HFF-Myc (cell line): ENCODE results near the gene INAVA.

Experiments
- DNase-seq: peaks from one replicate; pipeline ENCODE4 v3.0.0-alpha.2; 2011; ENCODE audit warnings: low read depth; ENCODE audit errors: extremely low read depth
- H3K4me3 ChIP-seq: replicated peaks from 2 replicates; pipeline ENCODE4 v1.5.1; 2011; ENCODE audit warnings: low read depth, mild to moderate bottlenecking, control low read depth, low read length
- CTCF ChIP-seq: IDR thresholded peaks from 2 replicates; pipeline ENCODE4 v1.5.1; 2012; ENCODE audit warnings: mild to moderate bottlenecking, low read depth, low read length, control low read depth; ENCODE audit errors: missing control alignments

INAVA gene

GRCh38 chr1:200945111-200945510 lies 50.4 kb downstream of the INAVA start:
- DNase-seq, result no peak
- no peak overlapping the region for H3K4me3 ChIP-seq
- TF ChIP-seq CTCF, result no peak

GRCh38 chr1:200947059-200947566 lies 52.4 kb downstream of the INAVA start:
- TF ChIP-seq CTCF, result no peak
- DNase-seq, result no peak
- no peak overlapping the region for H3K4me3 ChIP-seq

- no peak for TF ChIP-seq CTCF
- no peak for DNase-seq
- H3K4me3 ChIP-seq, result no peak overlapping the region
Measured at GRCh38 chr1:200949626-200950025, 54.9 kb downstream of the INAVA start.

DNA sequence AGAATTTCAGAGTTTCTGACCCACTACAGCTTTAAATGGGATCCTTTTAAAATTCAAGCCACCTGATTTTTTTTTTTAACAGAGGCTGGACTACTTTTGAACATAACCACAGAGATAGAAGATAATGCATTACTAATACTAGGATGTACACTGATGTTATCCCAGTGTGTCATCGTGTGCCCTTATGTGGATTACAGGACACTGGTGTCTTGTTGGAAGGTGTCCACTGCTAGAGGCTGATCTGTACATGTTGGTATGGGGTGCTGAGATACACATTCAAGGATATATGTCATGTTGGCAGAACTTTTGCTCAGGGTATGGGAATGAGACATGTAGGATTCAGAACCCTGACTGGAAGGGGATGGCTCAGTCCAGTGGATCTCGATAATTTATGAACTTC lies 56.3 kb downstream of the INAVA start:
- H3K4me3 ChIP-seq, result no peak overlapping the region
- TF ChIP-seq CTCF, result no peak
- DNase-seq, result no peak

DNA sequence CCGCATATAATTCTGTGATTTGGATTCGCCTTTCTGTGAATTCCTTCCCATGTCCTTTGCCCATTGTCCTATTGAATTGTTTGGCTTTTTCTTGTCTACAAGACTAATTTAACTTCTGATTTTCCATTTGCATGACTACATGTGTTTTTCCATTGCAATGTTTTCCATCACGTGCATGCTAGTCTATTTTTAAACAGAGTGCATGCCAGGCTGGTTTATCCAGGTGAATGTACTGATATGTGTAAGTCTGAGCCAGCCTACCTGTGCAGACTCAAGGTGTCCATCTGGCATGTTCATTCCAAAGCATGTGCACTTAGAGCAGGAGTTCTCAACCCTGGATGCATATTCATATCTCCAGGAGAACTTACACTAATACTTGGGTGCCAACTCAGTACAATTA lies 59.7 kb downstream of the INAVA start:
- no peak for TF ChIP-seq CTCF
- DNase-seq, result no peak
- H3K4me3 ChIP-seq, result no peak overlapping the region

GRCh38 chr1:200958597-200958996 lies 63.9 kb downstream of the INAVA start:
- TF ChIP-seq CTCF, result no peak
- H3K4me3 ChIP-seq, result no peak overlapping the region
- DNase-seq, result no peak

- DNase-seq, result no peak
- no peak overlapping the region for H3K4me3 ChIP-seq
- no peak for TF ChIP-seq CTCF
Measured at GRCh38 chr1:200959411-200959921, 64.8 kb downstream of the INAVA start.
